ENCODE data around the gene FOXD4L6.
"Not testable (repeated sequence)": the region's sequence is repeated elsewhere in the genome, so short reads cannot be mapped to it uniquely, and the experiment has no call there.

DNA sequence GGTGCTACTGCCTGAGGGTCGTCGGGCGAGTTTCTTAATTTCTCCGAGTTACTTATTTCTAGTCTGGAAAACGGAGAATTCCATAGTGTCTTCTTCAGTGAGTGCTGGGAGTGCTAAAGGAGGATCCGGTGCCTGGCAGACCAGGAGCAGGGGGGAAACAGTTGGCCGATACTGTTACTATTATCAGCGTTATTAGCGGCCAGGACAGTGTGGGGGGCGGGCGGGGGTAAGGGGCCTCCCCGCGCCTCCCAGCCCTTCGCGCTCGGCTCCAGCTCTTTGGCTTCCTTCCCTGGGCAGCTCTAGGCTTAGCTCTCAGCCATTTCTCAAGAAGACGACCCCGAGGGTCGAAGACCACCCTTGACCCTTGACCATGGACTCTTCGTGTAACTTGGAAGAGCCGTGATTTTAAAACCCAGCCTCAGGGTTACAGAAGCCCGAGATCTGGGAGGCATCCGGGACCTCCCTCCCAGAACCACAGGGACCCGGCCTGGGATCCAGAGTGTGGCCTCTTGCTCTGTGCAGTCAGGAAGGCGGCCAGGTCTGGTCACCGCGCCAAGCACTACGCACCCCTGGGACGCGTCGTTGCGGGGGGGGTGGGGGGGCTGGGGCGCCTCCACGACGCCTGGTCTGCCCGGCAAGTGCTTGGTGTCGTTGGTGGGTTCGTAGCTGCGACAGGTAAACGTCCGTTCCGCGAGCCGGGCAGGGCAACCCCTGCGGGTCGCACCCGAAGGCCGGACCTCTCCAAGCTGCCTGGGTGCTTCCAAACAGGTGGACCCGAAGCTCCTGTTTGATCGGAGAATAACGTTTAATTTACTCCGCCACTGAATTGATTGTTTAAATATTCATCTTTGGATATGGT lies 4.0 kb downstream of the FOXD4L6 start:
- TF ChIP-seq, protein P1, sequence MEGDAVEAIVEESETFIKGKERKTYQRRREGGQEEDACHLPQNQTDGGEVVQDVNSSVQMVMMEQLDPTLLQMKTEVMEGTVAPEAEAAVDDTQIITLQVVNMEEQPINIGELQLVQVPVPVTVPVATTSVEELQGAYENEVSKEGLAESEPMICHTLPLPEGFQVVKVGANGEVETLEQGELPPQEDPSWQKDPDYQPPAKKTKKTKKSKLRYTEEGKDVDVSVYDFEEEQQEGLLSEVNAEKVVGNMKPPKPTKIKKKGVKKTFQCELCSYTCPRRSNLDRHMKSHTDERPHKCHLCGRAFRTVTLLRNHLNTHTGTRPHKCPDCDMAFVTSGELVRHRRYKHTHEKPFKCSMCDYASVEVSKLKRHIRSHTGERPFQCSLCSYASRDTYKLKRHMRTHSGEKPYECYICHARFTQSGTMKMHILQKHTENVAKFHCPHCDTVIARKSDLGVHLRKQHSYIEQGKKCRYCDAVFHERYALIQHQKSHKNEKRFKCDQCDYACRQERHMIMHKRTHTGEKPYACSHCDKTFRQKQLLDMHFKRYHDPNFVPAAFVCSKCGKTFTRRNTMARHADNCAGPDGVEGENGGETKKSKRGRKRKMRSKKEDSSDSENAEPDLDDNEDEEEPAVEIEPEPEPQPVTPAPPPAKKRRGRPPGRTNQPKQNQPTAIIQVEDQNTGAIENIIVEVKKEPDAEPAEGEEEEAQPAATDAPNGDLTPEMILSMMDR (IDR thresholded peaks at IDR 0.05): not testable (repeated sequence)
- not testable (repeated sequence) for TF ChIP-seq POLR2A (IDR thresholded peaks at IDR 0.05); EP300 (IDR thresholded peaks at IDR 0.05; ENCODE audit: low read depth); POLR2AphosphoS5 (IDR thresholded peaks at IDR 0.05)

Data from transverse colon (tissue), 4 donors.